Hippocampal formation (tissue), 2 donors: ENCODE results near the gene BTG2.

Experiments used
- DNase-seq, 2 donors: peaks; one replicate each; lab custom pipeline; 2025; lab: John Stamatoyannopoulos, UW

BTG2 gene

GRCh38 chr1:203276916-203277545 lies 28.3 kb upstream of the BTG2 start:
- DNase-seq: no peak

- DNase-seq: peak; percentile 88 to 97
These were observed 27.0 kb upstream of the BTG2 start for GRCh38 chr1:203278082-203278884.

GRCh38 chr1:203278885-203279406 lies 26.4 kb upstream of the BTG2 start:
- DNase-seq: no peak

- no peak for DNase-seq
These were observed 25.3 kb upstream of the BTG2 start for GRCh38 chr1:203280061-203280460.

DNA sequence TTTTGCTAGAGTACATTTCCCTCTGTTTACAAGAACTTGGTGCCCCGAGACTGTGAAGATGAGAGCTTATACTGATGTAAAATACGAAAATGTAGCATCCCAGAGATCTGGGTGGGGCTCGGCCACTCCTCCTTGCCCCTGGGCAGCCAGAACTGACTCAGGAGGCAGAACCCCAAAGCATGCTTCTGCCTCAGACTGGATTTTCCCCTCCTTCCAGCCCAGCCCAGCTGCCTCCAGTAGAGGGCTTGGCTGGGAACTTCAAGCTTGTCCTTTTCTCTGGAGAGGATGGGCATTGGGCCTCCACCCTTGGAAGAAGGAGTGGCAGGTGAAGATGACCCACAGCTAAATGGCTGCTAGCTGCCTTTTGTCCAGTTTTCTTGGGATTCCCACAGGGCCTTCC lies 24.3 kb upstream of the BTG2 start:
- no peak for DNase-seq

DNA sequence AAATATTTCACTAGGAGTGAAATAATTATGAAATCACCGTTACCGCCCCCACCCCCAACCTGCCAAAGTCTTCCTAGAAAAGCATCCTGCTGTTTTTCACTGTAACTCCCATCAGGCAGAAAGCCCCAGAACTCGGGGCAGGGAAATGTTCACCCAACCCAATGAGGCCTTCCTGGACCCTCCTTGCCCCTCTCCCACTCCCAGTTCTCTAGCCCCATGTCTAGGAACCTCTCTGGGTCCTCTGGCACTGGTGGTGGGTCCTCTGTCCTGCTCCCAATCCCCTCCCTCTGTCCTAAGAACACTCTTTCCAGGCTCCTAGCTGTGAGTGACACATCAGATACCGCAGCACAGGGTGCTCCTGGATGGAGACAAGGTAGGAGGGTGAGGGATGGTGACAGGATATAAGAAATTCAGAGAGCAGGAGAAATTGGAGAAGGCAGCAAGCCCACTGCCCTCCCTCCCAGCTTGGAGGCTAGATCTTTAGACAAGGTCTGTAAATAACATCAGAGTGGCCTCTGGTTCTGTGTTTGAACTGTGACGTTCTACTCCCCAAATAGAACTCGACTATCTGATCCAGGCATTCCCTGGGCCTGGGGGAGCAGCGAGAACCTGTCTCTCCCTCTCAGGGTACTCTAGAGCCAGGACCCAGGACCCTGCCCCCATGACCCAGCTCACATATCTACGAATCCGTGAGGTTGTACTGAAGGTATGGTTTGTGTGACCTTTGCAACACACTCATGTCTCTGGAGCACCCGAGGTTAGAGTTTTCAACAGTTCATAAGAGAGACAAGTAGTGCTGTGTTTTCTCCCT lies 23.3 kb upstream of the BTG2 start:
- DNase-seq: no peak

- no peak for DNase-seq
These were observed 22.4 kb upstream of the BTG2 start for GRCh38 chr1:203282720-203283542.

DNA sequence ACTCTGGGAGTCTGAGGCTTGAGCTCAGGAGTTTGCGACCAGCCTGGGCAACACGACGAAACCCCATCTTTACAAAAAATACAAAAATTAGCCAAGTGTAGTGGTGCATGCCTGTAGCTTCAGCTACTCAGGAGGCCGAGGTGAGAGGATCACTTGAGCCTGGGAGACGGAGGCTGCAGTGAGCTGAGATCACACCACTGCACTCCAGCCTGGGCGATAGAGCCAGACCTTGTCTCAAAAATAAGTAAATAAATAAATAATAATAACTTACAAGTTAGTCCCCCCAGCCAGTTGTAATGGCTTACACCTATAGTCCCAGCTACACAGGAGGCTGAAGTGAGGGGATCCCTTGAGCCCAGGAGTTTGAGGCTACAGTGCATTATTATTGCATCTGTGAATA lies 21.7 kb upstream of the BTG2 start:
- no peak for DNase-seq

DNA sequence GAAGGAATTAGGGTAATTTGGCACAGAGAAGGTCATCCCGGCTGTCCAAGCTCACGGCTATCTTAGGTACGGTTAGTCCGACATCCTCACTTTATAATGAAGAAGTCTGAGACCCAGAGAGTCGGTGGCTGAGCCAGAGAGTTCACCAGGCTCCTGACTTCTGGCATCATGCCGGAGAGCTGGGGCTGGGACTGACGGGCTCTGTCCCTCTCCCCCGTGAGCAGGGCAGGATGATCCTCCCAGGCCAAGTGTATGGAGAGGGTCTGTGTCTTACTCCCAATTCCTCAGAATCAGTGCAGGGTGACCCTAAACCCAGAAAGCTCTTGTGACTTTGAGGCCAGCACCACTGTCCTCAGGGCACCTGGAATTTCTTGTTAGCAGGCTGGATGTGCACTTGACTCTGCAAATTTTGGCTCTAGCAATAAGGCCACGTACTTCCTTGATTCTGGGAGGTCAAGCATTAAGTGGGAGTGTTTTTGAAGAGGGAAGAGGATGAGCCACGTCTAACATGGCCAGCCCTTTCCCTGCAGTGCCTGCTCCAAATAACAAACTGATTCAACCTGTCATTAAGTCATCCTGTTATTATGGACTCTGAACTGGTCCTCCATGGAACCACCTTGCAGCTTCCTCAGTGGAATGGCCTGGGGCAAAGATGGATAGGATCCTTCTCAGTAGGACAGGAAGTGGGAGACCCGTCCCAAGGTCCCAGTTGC lies 20.8 kb upstream of the BTG2 start:
- no peak for DNase-seq

DNA sequence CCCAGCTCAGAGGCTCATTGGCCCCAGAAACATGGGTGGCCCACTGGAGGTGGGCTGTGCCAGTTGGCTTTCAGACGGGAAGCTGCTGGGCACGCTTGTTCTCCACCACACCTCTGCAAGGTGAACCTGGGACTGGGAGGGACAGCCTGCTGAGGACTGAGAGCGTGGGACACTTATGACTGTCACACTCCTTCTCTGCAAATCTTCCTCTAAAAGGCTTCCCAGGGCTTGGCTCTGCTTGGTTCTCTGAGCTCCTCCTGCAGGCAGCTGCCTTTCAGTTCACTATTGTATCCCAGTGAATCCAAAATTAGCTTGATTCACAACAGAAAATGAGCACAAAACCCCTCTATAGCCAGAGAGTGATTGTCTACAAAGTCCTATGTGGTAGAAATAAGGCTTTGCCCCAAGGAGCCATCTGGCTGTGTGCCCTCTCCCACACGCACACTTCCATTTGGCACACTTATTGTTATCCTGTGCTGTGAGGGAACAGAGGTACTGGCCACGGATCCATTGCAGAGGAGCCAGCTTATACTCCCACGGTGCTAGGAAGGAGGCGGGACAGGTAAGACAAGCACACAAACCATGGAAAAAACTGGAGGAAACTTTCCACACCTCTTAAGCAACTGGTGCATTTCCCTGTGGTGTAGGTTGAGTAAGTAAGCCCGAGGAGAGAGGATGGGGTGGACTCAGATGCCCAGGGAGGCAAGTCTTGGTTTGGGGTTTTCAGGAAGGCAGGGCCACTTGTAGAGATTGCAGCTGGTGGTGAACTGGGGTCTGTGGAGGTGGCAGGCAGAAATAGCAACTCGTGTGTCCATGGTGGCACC lies 18.9 kb upstream of the BTG2 start:
- DNase-seq: peak; percentile 59 to 91

- DNase-seq: peak in 1 of 2 donors; percentile 37
These were observed 18.0 kb upstream of the BTG2 start for GRCh38 chr1:203287109-203287893.

- DNase-seq: no peak
These were observed 17.4 kb upstream of the BTG2 start for GRCh38 chr1:203287898-203288297.

GRCh38 chr1:203288400-203288799 lies 16.9 kb upstream of the BTG2 start:
- DNase-seq: no peak

- DNase-seq: peak in 1 of 2 donors; percentile 26
These were observed 15.9 kb upstream of the BTG2 start for GRCh38 chr1:203289281-203289981.

DNA sequence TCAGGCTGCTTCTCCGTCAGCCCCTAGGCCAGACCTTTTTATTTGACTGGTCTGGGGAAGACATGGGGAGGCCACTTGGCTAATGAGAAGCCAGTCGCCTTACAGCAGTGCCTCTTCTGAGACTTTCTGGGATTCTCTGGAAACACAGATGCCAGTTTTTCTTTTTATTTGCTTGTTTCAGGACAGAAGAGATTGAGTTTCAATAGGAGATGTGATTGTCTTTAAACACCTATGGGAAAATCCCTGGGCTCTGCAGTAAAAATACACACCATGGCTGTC lies 15.4 kb upstream of the BTG2 start:
- DNase-seq: no peak

DNA sequence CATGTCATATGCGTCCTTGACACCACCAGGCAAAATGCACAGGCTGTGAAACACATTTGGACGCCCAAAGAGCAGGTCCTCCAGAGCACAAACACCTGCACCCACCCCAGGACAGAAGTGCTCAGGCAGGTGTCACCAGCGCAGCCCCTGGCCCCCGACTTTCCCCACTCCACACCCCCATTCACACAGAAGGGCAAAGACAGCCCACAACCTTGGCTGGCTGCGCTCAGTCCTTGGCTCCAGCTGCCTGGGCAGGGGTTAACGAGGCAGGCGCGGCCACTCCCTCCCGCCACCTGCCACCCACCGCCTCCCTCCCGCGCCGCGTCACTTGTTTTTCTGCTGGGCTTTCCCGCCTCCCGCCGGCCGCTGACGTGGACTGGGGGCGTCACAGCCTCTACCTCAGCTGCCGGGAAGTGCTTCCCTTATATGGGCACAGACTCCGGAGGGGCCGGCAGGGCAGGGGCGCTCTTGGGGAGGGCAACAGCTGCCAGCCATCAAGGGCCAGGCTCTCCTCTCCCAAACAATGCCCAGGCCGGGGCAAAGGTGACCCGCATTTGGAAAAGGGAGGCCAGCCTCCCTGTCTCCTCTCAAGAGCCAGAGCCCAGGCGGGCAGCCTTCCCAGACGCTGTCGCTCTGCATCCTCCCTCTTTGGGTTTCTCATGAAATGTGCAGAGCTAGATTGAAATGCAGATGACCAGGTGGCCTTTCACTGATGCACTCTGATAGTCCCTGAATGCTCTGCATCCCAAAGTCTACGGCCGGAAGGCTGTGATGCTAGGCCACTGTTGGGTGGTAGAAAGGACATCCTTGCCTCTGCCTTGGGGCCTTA lies 14.8 kb upstream of the BTG2 start:
- peak; percentile 86 to 89 for DNase-seq

- peak in 1 of 2 donors; percentile 36 for DNase-seq
These were observed 13.9 kb upstream of the BTG2 start for GRCh38 chr1:203291201-203292096.
